Measurements from ENCODE around the gene NUDT9. TPM values are rescaled to one million over a fixed set of nuclear protein-coding genes. Genes with fewer than 3 reads are reported as not detected.
"Not testable (repeated sequence)": the region's sequence is repeated elsewhere in the genome, so short reads cannot be mapped to it uniquely, and the experiment has no call there.

NUDT9 gene
- total RNA-seq, 1 donor from 2014 or later, result 33.7 TPM

GRCh38 chr4:87387237-87387636 is 35.1 kb upstream of the NUDT9 start:
- H3K27me3 ChIP-seq (ENCODE audit: insufficient read depth, low read length), result no peaks in the 10 kb centered on the region
- H3K4me1 ChIP-seq (ENCODE audit: insufficient read depth, low read length), result peaks cover 2% of the 10 kb centered on the region
- peaks cover 4% of the 10 kb centered on the region for H3K9me3 Mint-ChIP-seq (ENCODE audit: unreplicated experiment)
- H3K27me3 Mint-ChIP-seq (ENCODE audit: low read depth, unreplicated experiment), result no peaks in the 10 kb centered on the region
- H3K79me2 ChIP-seq (ENCODE audit: insufficient read depth, low read length), result peaks cover 14% of the 10 kb centered on the region
- H3K36me3 ChIP-seq (ENCODE audit: insufficient read depth, low read length), result no peaks in the 10 kb centered on the region
- H3K4me2 ChIP-seq (ENCODE audit: low read length), result no peak overlapping the region
- no peak overlapping the region for H3K4me3 ChIP-seq (ENCODE audit: insufficient read depth, low read depth, low read length)
- DNase-seq (ENCODE audit: low read depth), result no peak
- no peaks in the 10 kb centered on the region for H3K9me3 ChIP-seq (ENCODE audit: insufficient read depth, low read depth, low read length)
- no peak overlapping the region for H3K27ac Mint-ChIP-seq (ENCODE audit: unreplicated experiment)
- no peaks in the 10 kb centered on the region for H4K20me1 ChIP-seq (ENCODE audit: insufficient read depth, low read length)
- no peak overlapping the region for H3K4me3 Mint-ChIP-seq (ENCODE audit: unreplicated experiment)
- peaks cover 14% of the 10 kb centered on the region for H3K4me1 Mint-ChIP-seq (ENCODE audit: low read depth, unreplicated experiment)
- no peak for FAIRE-seq
- H3K36me3 Mint-ChIP-seq (ENCODE audit: low read depth, unreplicated experiment), result peaks cover 6% of the 10 kb centered on the region
- no peak for TF ChIP-seq EZH2 (IDR thresholded peaks at IDR 0.05; ENCODE audit: insufficient read depth, low read length)
- no peak for TF ChIP-seq CTCF (IDR thresholded peaks at IDR 0.05; ENCODE audit: insufficient read depth, low read depth, low read length)
- no peak overlapping the region for H3K9ac ChIP-seq (ENCODE audit: low read length)
- no peak overlapping the region for H3K27ac ChIP-seq (ENCODE audit: low read depth, low read length)
- H2AFZ ChIP-seq (ENCODE audit: low read depth, low read length), result no peak overlapping the region

- peak overlapping the region; percentile 91 for H3K4me3 Mint-ChIP-seq (ENCODE audit: unreplicated experiment)
- peaks cover 3% of the 10 kb centered on the region for H3K9me3 Mint-ChIP-seq (ENCODE audit: unreplicated experiment)
- DNase-seq (ENCODE audit: low read depth), result no peak
- H3K9me3 ChIP-seq (ENCODE audit: insufficient read depth, low read depth, low read length), result no peaks in the 10 kb centered on the region
- H3K4me1 ChIP-seq (ENCODE audit: insufficient read depth, low read length), result peaks cover 2% of the 10 kb centered on the region
- no peaks in the 10 kb centered on the region for H3K36me3 ChIP-seq (ENCODE audit: insufficient read depth, low read length)
- no peak overlapping the region for H3K4me3 ChIP-seq (ENCODE audit: insufficient read depth, low read depth, low read length)
- H3K4me1 Mint-ChIP-seq (ENCODE audit: low read depth, unreplicated experiment), result peaks cover 14% of the 10 kb centered on the region
- no peak for TF ChIP-seq CTCF (IDR thresholded peaks at IDR 0.05; ENCODE audit: insufficient read depth, low read depth, low read length)
- TF ChIP-seq EZH2 (IDR thresholded peaks at IDR 0.05; ENCODE audit: insufficient read depth, low read length), result no peak
- no peak for FAIRE-seq
- no peaks in the 10 kb centered on the region for H3K27me3 ChIP-seq (ENCODE audit: insufficient read depth, low read length)
- H3K27me3 Mint-ChIP-seq (ENCODE audit: low read depth, unreplicated experiment), result no peaks in the 10 kb centered on the region
- H3K9ac ChIP-seq (ENCODE audit: low read length), result no peak overlapping the region
- H3K4me2 ChIP-seq (ENCODE audit: low read length), result no peak overlapping the region
- H2AFZ ChIP-seq (ENCODE audit: low read depth, low read length), result no peak overlapping the region
- H3K36me3 Mint-ChIP-seq (ENCODE audit: low read depth, unreplicated experiment), result peaks cover 5% of the 10 kb centered on the region
- H4K20me1 ChIP-seq (ENCODE audit: insufficient read depth, low read length), result no peaks in the 10 kb centered on the region
- H3K27ac ChIP-seq (ENCODE audit: low read depth, low read length), result no peak overlapping the region
- H3K79me2 ChIP-seq (ENCODE audit: insufficient read depth, low read length), result peaks cover 14% of the 10 kb centered on the region
- H3K27ac Mint-ChIP-seq (ENCODE audit: unreplicated experiment), result no peak overlapping the region
Measured at GRCh38 chr4:87388901-87389300, 33.5 kb upstream of the NUDT9 start.

- H3K79me2 ChIP-seq (ENCODE audit: insufficient read depth, low read length), result peaks cover 14% of the 10 kb centered on the region
- not testable (repeated sequence) for FAIRE-seq; H2AFZ ChIP-seq (ENCODE audit: low read depth, low read length); DNase-seq (ENCODE audit: low read depth); H4K20me1 ChIP-seq (ENCODE audit: insufficient read depth, low read length); H3K4me1 ChIP-seq (ENCODE audit: insufficient read depth, low read length); H3K27me3 Mint-ChIP-seq (ENCODE audit: low read depth, unreplicated experiment); H3K27me3 ChIP-seq (ENCODE audit: insufficient read depth, low read length); H3K27ac ChIP-seq (ENCODE audit: low read depth, low read length); H3K9me3 ChIP-seq (ENCODE audit: insufficient read depth, low read depth, low read length); H3K36me3 ChIP-seq (ENCODE audit: insufficient read depth, low read length); H3K9ac ChIP-seq (ENCODE audit: low read length); H3K36me3 Mint-ChIP-seq (ENCODE audit: low read depth, unreplicated experiment); H3K9me3 Mint-ChIP-seq (ENCODE audit: unreplicated experiment)
- peaks cover 14% of the 10 kb centered on the region for H3K4me1 Mint-ChIP-seq (ENCODE audit: low read depth, unreplicated experiment)
- H3K4me3 ChIP-seq (ENCODE audit: insufficient read depth, low read depth, low read length), result peak overlapping the region; percentile 82
- H3K4me3 Mint-ChIP-seq (ENCODE audit: unreplicated experiment), result peak overlapping the region; percentile 91
- H3K27ac Mint-ChIP-seq (ENCODE audit: unreplicated experiment), result peak overlapping the region; percentile 26
- peak overlapping the region; percentile 82 for H3K4me2 ChIP-seq (ENCODE audit: low read length)
Measured at GRCh38 chr4:87390055-87390454, 32.3 kb upstream of the NUDT9 start.

Measured in astrocyte (in vitro differentiated cells and primary cell).